SK-N-SH treated with all-trans-retinoic acid at 6 μM for 48 hours (cell line): ENCODE data around the gene DOP1A.

Experiments used
- ATAC-seq: fragments of 200-7000 bp; cut with Tn5 transposase; 3 replicates; pipeline ENCODE4 v1.9.1; 2020; ENCODE audit warnings: mild to moderate bottlenecking, moderate library complexity
- ARNTL ChIP-seq: fragments of 450-650 bp; formaldehyde crosslinking; IDR thresholded peaks from 2 replicates; pipeline ENCODE4 v1.5.0; 2020; ENCODE audit warnings: low read depth, mild to moderate bottlenecking, moderate library complexity, borderline replicate concordance
- BACH2 ChIP-seq: fragments of 250-450 bp; sonication (Bioruptor Pico); IDR thresholded peaks from 2 replicates; pipeline ENCODE4 v1.9.0; 2021; ENCODE audit warnings: mild to moderate bottlenecking, borderline replicate concordance
- GLIS3 ChIP-seq: fragments of 250-450 bp; sonication (Bioruptor Pico); IDR thresholded peaks from 2 replicates; pipeline ENCODE4 v1.5.0; 2020; ENCODE audit warnings: mild to moderate bottlenecking, moderate library complexity
- ISL1 ChIP-seq: fragments of 250-450 bp; sonication (Bioruptor Pico); IDR thresholded peaks from 2 replicates; pipeline ENCODE4 v2.1.2; 2022; ENCODE audit warnings: mild to moderate bottlenecking, moderate library complexity
- OSR1 ChIP-seq: fragments of 250-450 bp; sonication (Bioruptor Pico); IDR thresholded peaks from 2 replicates; pipeline ENCODE4 v1.8.0; 2022; ENCODE audit warnings: moderate library complexity, mild to moderate bottlenecking, inconsistent platforms
- SNAI2 ChIP-seq: fragments of 250-450 bp; sonication (Bioruptor Pico); IDR thresholded peaks from 2 replicates; pipeline ENCODE4 v1.5.0; 2020; ENCODE audit warnings: mild to moderate bottlenecking, moderate library complexity
- TCF4 ChIP-seq: fragments of 250-450 bp; sonication (Bioruptor Pico); IDR thresholded peaks from 2 replicates; pipeline ENCODE4 v1.8.0; 2021; ENCODE audit warnings: mild to moderate bottlenecking, moderate library complexity, borderline replicate concordance
- ZFP3 ChIP-seq: fragments of 250-450 bp; sonication (Bioruptor Pico); IDR thresholded peaks from 2 replicates; pipeline ENCODE4 v1.5.0; 2020; ENCODE audit warnings: mild to moderate bottlenecking, moderate library complexity
- ZNF565 ChIP-seq: fragments of 450-650 bp; formaldehyde crosslinking; conservative IDR thresholded peaks from 2 replicates; pipeline ENCODE4 v1.5.0; 2020; ENCODE audit warnings: low read depth, mild to moderate bottlenecking, moderate library complexity
- ZNF8 ChIP-seq: fragments of 450-650 bp; formaldehyde crosslinking; IDR thresholded peaks from 2 replicates; pipeline ENCODE4 v1.5.0; 2020; ENCODE audit warnings: mild to moderate bottlenecking, moderate library complexity
- TF ChIP-seq, protein P1 (sequence below): fragments of 250-450 bp; sonication (Bioruptor Pico); IDR thresholded peaks from 2 replicates; pipeline ENCODE4 v1.8.0; 2021; ENCODE audit warnings: low read depth, mild to moderate bottlenecking, moderate library complexity, borderline replicate concordance
- TF ChIP-seq, protein P2 (sequence below): fragments of 250-450 bp; sonication (Bioruptor Pico); IDR thresholded peaks from 2 replicates; pipeline ENCODE4 v1.5.1; 2021; ENCODE audit warnings: mild to moderate bottlenecking, moderate library complexity
- TF ChIP-seq, protein P3 (sequence below): fragments of 250-450 bp; sonication (Bioruptor Pico); IDR thresholded peaks from 2 replicates; pipeline ENCODE4 v1.8.0; 2020; ENCODE audit warnings: mild to moderate bottlenecking, moderate library complexity, borderline replicate concordance
- TF ChIP-seq, protein P4 (sequence below): fragments of 250-450 bp; sonication (Bioruptor Pico); IDR thresholded peaks from 2 replicates; pipeline ENCODE4 v1.5.0; 2020; ENCODE audit warnings: mild to moderate bottlenecking, moderate library complexity

Gene DOP1A

DNA sequence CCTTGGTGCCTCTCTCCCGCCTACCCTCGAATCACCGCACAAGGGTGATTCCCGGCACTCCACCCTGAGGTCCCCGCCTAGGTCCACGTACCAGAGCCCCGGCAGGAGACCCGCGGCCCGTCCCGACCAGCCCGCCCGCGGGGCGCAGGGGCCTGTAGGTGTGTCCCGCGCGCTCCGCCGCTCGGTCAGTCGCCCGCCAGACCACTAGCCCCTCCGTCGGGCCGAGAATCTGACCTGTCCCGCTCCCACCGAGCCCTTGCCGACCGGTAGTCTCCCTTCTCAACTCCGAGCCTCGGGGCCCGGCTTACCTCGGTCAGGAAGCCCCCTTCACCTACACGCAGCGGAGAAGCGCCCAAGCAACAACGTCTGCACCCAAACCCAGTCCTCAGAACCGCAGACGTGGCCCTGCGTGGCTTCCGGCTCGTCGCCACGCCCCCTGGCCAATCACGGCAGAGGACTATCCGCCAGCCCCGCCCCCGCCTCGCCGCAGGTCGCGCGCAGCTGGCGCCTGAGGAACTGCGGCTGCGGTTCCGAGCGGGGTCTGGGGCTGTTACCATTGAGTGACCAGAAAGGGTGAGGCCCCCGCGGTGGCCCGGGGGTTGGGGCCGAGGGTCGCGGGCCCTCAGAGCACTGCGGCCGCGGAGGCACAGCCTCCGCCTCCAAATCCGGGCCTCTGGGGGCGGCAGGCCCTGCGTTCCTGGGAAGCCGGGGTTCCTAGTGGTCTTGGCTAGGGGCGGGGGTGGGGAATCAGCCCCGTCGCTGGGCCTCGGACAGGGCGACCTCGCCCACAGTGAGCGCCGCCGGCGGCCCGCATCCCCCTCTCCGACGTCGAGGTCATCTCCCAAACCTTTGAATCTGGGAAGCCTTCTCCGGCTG, 125.6 kb downstream of the DOP1A start, which contains the start of the genes PGM3 and RWDD2A (continued):
- TF ChIP-seq, protein P1, sequence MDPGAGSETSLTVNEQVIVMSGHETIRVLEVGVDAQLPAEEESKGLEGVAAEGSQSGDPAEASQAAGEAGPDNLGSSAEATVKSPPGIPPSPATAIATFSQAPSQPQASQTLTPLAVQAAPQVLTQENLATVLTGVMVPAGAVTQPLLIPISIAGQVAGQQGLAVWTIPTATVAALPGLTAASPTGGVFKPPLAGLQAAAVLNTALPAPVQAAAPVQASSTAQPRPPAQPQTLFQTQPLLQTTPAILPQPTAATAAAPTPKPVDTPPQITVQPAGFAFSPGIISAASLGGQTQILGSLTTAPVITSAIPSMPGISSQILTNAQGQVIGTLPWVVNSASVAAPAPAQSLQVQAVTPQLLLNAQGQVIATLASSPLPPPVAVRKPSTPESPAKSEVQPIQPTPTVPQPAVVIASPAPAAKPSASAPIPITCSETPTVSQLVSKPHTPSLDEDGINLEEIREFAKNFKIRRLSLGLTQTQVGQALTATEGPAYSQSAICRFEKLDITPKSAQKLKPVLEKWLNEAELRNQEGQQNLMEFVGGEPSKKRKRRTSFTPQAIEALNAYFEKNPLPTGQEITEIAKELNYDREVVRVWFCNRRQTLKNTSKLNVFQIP, result no peak
- TF ChIP-seq ISL1 (CRISPR knock-in tag), result no peak
- no peak for TF ChIP-seq BACH2

DNA sequence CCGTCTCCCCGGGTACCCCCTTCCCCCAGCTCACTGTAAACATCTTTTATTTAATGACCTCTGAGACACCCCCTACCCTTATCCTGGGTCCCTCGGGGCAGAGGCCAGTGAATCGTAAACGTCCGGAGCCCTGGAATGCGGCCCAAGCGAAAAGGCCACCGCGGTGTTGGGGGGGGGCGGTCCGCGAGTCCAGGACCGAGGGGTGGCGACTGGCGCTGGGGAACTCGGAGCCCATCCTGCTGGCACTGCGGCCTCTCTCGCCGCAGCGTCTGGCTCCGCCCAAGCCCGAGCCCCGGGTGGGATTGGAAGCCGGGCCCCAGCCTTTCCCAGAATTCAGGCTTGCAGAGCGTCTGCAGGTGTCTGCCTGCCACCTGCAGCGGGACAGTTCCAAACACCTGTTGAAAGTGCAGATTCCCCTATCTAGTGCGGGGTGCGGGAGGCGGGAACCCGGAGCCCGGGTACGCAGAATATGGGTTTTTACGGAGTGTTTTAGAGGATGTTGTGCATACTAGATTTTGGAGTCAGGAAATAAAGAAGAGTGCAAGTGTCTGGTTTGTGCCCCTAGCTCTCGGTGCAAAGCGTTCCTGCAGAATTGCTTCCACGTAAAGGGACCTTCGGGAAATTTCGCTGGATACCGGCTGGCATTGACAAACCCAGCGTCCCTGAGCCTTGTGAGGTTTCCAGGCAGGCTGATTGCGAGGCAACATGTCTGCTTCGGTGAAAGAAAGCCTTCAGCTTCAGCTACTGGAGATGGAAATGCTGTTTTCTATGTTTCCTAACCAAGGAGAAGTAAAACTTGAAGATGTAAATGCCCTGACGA, 126.5 kb downstream of the DOP1A start:
- TF ChIP-seq SNAI2 (peak; percentile 84; the same call in 1 of the 2 replicates), ZNF8 (no peak), BACH2 (no peak), ZFP3 (no peak)
- TF ChIP-seq, all 23 proteins: peak for 1
- ATAC-seq, result peak; percentile 75

DNA sequence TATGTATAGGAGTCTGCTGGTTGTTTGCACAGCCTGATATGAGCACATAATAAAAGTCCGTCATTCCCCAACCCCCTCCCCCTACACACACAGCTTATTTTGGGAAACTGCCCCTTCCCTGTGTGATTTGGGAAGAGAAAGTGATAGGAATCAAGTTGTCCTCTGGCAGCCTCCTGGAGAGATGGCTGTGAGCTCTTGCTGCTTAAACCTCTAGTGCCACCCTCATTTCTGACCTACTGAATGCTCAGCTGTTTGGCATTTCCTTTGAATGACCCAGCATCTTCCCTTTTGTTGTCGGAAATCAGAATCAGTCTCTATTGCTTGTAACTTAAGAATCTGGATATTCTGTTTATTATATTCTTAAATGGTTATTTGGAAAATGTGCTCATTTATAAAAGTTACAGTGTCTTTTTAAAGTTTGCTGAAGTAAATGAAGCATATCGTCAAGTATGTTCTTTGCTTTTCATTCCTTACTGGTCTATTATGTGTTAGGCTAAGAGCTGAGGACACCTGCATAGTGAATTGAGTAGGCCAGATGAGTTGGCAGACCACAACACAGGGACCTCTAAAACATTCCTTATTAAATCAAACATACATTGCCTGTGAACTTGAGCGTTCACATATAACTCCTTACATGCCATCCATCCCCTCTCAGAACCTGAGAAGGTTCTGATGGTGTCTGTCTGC, 131.2 kb downstream of the DOP1A start:
- TF ChIP-seq TCF4 (no peak), ZNF565 (CRISPR knock-in tag) (no peak), OSR1 (CRISPR knock-in tag) (no peak), SNAI2 (no peak), GLIS3 (CRISPR knock-in tag) (no peak), ARNTL (CRISPR knock-in tag) (no peak)
- TF ChIP-seq, protein P2, sequence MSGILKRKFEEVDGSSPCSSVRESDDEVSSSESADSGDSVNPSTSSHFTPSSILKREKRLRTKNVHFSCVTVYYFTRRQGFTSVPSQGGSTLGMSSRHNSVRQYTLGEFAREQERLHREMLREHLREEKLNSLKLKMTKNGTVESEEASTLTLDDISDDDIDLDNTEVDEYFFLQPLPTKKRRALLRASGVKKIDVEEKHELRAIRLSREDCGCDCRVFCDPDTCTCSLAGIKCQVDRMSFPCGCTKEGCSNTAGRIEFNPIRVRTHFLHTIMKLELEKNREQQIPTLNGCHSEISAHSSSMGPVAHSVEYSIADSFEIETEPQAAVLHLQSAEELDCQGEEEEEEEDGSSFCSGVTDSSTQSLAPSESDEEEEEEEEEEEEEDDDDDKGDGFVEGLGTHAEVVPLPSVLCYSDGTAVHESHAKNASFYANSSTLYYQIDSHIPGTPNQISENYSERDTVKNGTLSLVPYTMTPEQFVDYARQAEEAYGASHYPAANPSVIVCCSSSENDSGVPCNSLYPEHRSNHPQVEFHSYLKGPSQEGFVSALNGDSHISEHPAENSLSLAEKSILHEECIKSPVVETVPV (CRISPR knock-in tag), result no peak
- TF ChIP-seq, protein P3, sequence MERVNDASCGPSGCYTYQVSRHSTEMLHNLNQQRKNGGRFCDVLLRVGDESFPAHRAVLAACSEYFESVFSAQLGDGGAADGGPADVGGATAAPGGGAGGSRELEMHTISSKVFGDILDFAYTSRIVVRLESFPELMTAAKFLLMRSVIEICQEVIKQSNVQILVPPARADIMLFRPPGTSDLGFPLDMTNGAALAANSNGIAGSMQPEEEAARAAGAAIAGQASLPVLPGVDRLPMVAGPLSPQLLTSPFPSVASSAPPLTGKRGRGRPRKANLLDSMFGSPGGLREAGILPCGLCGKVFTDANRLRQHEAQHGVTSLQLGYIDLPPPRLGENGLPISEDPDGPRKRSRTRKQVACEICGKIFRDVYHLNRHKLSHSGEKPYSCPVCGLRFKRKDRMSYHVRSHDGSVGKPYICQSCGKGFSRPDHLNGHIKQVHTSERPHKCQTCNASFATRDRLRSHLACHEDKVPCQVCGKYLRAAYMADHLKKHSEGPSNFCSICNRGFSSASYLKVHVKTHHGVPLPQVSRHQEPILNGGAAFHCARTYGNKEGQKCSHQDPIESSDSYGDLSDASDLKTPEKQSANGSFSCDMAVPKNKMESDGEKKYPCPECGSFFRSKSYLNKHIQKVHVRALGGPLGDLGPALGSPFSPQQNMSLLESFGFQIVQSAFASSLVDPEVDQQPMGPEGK, result no peak
- no peak for ATAC-seq

DNA sequence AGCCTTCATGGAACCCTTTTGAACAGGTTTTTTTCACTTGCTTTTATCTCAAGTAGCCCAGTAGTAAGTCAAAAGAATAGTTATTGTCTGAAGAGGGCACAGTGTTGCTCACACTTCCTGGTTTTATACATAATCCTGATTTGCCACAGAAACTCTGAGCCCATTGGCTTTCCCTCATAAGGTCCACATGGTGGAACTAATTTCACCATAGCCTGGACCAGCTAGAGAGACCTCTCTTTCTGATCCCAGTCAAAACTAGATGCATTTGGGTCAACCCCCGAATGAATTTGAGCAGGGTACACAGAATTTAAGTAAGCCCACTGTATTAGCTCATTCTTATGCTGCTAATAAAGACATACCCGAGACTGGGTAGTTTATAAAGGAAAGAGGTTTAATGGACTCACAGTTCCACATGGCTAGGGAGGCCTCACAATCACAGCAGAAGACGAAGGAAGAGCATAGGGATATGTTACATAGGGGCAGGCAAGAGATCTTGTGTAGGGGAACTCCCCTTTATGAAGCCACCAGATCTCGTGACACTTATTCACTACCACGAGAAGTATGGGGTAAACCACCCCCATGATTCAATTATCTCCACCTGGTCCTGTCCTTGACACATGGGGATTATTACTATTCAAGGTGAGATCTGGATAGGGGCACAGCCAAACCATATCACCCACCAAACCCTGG, 131.8 kb downstream of the DOP1A start:
- ATAC-seq, result peak; percentile 15; the same call in 1 of the 3 replicates
- TF ChIP-seq, protein P3, result no peak
- TF ChIP-seq, protein P4, sequence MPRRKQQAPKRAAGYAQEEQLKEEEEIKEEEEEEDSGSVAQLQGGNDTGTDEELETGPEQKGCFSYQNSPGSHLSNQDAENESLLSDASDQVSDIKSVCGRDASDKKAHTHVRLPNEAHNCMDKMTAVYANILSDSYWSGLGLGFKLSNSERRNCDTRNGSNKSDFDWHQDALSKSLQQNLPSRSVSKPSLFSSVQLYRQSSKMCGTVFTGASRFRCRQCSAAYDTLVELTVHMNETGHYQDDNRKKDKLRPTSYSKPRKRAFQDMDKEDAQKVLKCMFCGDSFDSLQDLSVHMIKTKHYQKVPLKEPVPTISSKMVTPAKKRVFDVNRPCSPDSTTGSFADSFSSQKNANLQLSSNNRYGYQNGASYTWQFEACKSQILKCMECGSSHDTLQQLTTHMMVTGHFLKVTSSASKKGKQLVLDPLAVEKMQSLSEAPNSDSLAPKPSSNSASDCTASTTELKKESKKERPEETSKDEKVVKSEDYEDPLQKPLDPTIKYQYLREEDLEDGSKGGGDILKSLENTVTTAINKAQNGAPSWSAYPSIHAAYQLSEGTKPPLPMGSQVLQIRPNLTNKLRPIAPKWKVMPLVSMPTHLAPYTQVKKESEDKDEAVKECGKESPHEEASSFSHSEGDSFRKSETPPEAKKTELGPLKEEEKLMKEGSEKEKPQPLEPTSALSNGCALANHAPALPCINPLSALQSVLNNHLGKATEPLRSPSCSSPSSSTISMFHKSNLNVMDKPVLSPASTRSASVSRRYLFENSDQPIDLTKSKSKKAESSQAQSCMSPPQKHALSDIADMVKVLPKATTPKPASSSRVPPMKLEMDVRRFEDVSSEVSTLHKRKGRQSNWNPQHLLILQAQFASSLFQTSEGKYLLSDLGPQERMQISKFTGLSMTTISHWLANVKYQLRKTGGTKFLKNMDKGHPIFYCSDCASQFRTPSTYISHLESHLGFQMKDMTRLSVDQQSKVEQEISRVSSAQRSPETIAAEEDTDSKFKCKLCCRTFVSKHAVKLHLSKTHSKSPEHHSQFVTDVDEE (CRISPR knock-in tag), result no peak
- TF ChIP-seq, protein P2 (CRISPR knock-in tag), result no peak
- no peak for TF ChIP-seq OSR1 (CRISPR knock-in tag)
